PFSK-1 (cell line): ENCODE results near the gene KRTAP19-8.

Experiments
- FOXP2 ChIP-seq: optimal IDR thresholded peaks from 2 replicates; pipeline ENCODE3; 2011; ENCODE audit warnings: borderline replicate concordance, control low read depth, inconsistent platforms; ENCODE audit not compliant: insufficient read depth; ENCODE audit errors: extremely low read length, extremely low read depth
- POLR2AphosphoS5 ChIP-seq: IDR thresholded peaks from 2 replicates; pipeline ENCODE4 v1.6.1; 2012; ENCODE audit warnings: low read depth, mild to moderate bottlenecking, control low read depth, low read length, moderate library complexity
- REST ChIP-seq, 2 experiments: IDR thresholded peaks; 2 replicates each; pipeline versions ENCODE4 v1.6.1 to v1.8.0; 2011 to 2012; ENCODE audit warnings: low read depth in 2 of 2, low read length in 2 of 2, control low read depth in 1 of 2, inconsistent platforms in 1 of 2, mild to moderate bottlenecking in 1 of 2, moderate library complexity in 1 of 2; ENCODE audit not compliant: insufficient read depth in 1 of 2
- SIN3A ChIP-seq: IDR thresholded peaks from 2 replicates; pipeline ENCODE4 v1.6.1; 2012; ENCODE audit warnings: mild to moderate bottlenecking, low read length, moderate library complexity, borderline replicate concordance; ENCODE audit not compliant: insufficient read depth
- TAF1 ChIP-seq: IDR thresholded peaks from 2 replicates; pipeline ENCODE4 v1.6.1; 2012; ENCODE audit warnings: low read length, control low read depth, borderline replicate concordance; ENCODE audit not compliant: insufficient read depth

The KRTAP19-8 gene

DNA sequence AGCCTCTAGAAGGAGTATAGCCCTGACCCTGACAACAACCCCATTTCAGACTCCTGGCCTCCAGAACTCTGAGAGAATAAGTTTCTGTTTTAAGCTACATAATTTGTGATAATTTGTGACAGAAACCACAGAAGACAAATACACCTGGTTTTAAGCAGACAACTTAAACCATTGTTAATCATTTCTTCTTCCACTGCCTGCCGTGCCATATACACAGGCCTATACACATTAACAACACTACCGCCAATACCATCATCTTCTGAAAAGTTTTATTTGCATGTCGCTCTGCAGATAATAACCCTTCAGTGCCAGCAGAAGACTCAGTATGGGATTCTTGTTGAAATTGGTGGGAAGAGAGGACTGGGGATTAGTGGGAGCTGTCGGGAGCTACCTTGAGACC, 39.9 kb upstream of the KRTAP19-8 start:
- TF ChIP-seq TAF1 = no peak
- TF ChIP-seq SIN3A = no peak
- no peak for TF ChIP-seq POLR2AphosphoS5
- no peak for TF ChIP-seq FOXP2
- TF ChIP-seq REST (IDR thresholded peaks at IDR 0.05; ENCODE audit: insufficient read depth in 1 of 2, low read depth in 2 of 2, low read length in 2 of 2) = no peak

DNA sequence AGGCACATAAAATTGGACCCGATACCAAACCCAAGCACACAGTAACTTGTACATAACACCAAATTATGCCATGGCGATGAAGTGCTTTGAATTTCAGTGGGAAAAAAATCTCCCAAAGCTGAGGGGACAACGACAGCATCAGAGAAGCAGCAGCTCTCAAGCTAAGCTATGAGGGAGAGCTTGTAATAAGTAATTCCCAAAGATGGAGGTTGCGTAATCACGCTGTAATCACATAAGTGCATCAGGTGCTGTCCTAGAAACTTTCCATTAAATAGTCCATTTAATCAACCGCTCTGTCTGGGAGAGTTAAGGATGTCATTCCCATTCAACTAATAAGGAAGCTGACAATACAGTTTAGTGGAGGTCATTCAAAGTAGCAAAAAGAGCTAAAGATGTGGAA, 37.6 kb upstream of the KRTAP19-8 start:
- TF ChIP-seq TAF1 (no peak), REST (IDR thresholded peaks at IDR 0.05; ENCODE audit: insufficient read depth in 1 of 2, low read depth in 2 of 2, low read length in 2 of 2) (no peak), SIN3A (no peak), POLR2AphosphoS5 (no peak), FOXP2 (no peak)

GRCh38 chr21:31072533-31072932, 34.3 kb upstream of the KRTAP19-8 start:
- TF ChIP-seq TAF1 (no peak), REST (IDR thresholded peaks at IDR 0.05; ENCODE audit: insufficient read depth in 1 of 2, low read depth in 2 of 2, low read length in 2 of 2) (no peak), SIN3A (no peak), FOXP2 (no peak), POLR2AphosphoS5 (no peak)

GRCh38 chr21:31064803-31065202, 26.5 kb upstream of the KRTAP19-8 start:
- TF ChIP-seq SIN3A = no peak
- no peak for TF ChIP-seq REST (IDR thresholded peaks at IDR 0.05; ENCODE audit: insufficient read depth in 1 of 2, low read depth in 2 of 2, low read length in 2 of 2)
- TF ChIP-seq POLR2AphosphoS5 = no peak
- TF ChIP-seq TAF1 = no peak
- TF ChIP-seq FOXP2 = no peak
